ENCODE results near the gene CLCN2. TPM values are rescaled to one million over a fixed set of nuclear protein-coding genes. Genes with fewer than 3 reads are reported as not detected.

The CLCN2 gene
- total and polyA plus RNA-seq, 2 of the 4 experiments (the other 2 are of a cell fraction): 2.9 to 5.8 TPM

- peak overlapping the region; percentile 26 for H3K14ac ChIP-seq (replicated peaks; ENCODE audit: low read depth, low read length)
- peak overlapping the region; percentile 99 for H2AFZ ChIP-seq (replicated peaks; ENCODE audit: low read length, poor library complexity)
- no peak overlapping the region for H3K18ac ChIP-seq (ENCODE audit: low read depth, low read length)
- peak overlapping the region; percentile 78; the same call in 1 of the 2 replicates for H2AK5ac ChIP-seq (ENCODE audit: low read depth, low read length)
- no TSS peak for BruUV-seq (replicated peaks)
- H3K9me3 ChIP-seq (ENCODE audit: control insufficient read depth, insufficient read depth, low read length): no peaks in the 10 kb centered on the region
- H3K4ac ChIP-seq (ENCODE audit: low read depth, low read length): peak overlapping the region; percentile 69; the same call in 1 of the 2 replicates
- H3K56ac ChIP-seq (ENCODE audit: extremely low read depth, insufficient read depth, low read length): no peak overlapping the region
- H3K27me3 ChIP-seq (ENCODE audit: control insufficient read depth, insufficient read depth, low read length): no peaks in the 10 kb centered on the region
- H3K23ac ChIP-seq (ENCODE audit: low read depth, low read length): peak overlapping the region; percentile 86
- H2BK20ac ChIP-seq (ENCODE audit: low read depth, low read length): no peak overlapping the region
- in situ Hi-C loops (cut with MboI; ENCODE audit: low sequenced_read_pairs) (no loop called here), dilution Hi-C loops (cut with HindIII; ENCODE audit: low sequenced_read_pairs, unreplicated experiment) (loop anchor here (25.0 kb wide), 1 partner anchor 177 kb away; no protein-coding TSS in a partner anchor), intact Hi-C loops (cut with micrococcal nuclease) (no loop called here)
- ChIA-PET CTCF (interaction anchor here (1.2 kb wide), 1 partner anchor 201 kb away, joined by 3 read pairs; the partner anchor contains the start of gene EPHB3), POLR2A (ENCODE audit: unreplicated experiment) (no interaction called here)
- H3K9ac ChIP-seq (ENCODE audit: low read depth, low read length): peak overlapping the region; percentile 83
- no peak for ATAC-seq (ENCODE audit: low read depth)
- peak overlapping the region; percentile 99 for H3K4me2 ChIP-seq (ENCODE audit: low read depth, low read length)
- no peak for DNase-seq
- H3K4me3 ChIP-seq (ENCODE audit: insufficient read depth, low read depth, low read length): peak overlapping the region; percentile 56
- peaks cover 8% of the 10 kb centered on the region for H3K36me3 ChIP-seq (ENCODE audit: control insufficient read depth, insufficient read depth, low read length)
- no peak overlapping the region; the same call in 2 of the 3 replicates for H2BK15ac ChIP-seq (ENCODE audit: low read depth, low read length)
- H4K5ac ChIP-seq (ENCODE audit: low read depth, low read length): no peak overlapping the region
- H4K91ac ChIP-seq (ENCODE audit: insufficient read depth, low read depth, low read length): no peak overlapping the region
- H3K9me1 ChIP-seq (ENCODE audit: insufficient read depth, low read length): peaks cover 13% of the 10 kb centered on the region; the same call in 1 of the 2 replicates
- no peak for TF ChIP-seq MXI1 (IDR thresholded peaks at IDR 0.05; ENCODE audit: borderline replicate concordance, low read depth, low read length)
- TF ChIP-seq RAD21 (IDR thresholded peaks at IDR 0.05; ENCODE audit: low read length): no peak
- TF ChIP-seq MAZ (IDR thresholded peaks at IDR 0.05; ENCODE audit: borderline replicate concordance, low read depth, low read length): no peak
- peak overlapping the region in 1 of 2 experiments; percentile 58; a peak in 1 of 4 replicates for H4K8ac ChIP-seq (ENCODE audit: low read depth in 2 of 2, low read length in 2 of 2)
- 40 to 96% methylated on average over 2 to 6 of the region's 12 CpGs for WGBS, 2 experiments (ENCODE audit: extremely low coverage in 2 of 2, insufficient read length in 1 of 2)
- peaks cover 7% of the 10 kb centered on the region for H3K4me1 ChIP-seq (ENCODE audit: control insufficient read depth, insufficient read depth, low read length)
- H3K79me1 ChIP-seq (ENCODE audit: low read depth in 1 of 2, low read length in 2 of 2): peaks cover 5 to 39% of the 10 kb centered on the region in 2 experiments
- no peak overlapping the region for H3K27ac ChIP-seq (ENCODE audit: insufficient read depth, low read length)
- peaks cover 10% of the 10 kb centered on the region for H4K20me1 ChIP-seq (ENCODE audit: insufficient read depth, low read length)
- no peak overlapping the region for H2BK120ac ChIP-seq (ENCODE audit: low read depth, low read length)
- peak overlapping the region; percentile 96 for H2AK9ac ChIP-seq (replicated peaks; ENCODE audit: low read depth, low read length, poor library complexity)
- H2BK5ac ChIP-seq (ENCODE audit: low read depth, low read length, poor library complexity, severe bottlenecking): no peak overlapping the region
These were observed 1.1 kb downstream of the CLCN2 start for GRCh38 chr3:184360070-184360928.

All from IMR-90 (cell line).